H9 (cell line): ENCODE data around the gene VENTX. TPM values are rescaled to one million over a fixed set of nuclear protein-coding genes. Genes with fewer than 3 reads are reported as not detected.

ENCODE experiments used
- DNase-seq: peaks from one replicate; pipeline ENCODE4 v3.0.0-alpha.2; 2017
- H2AFZ ChIP-seq: one replicate; pipeline ENCODE4 v1.6.1; 2013; ENCODE audit warnings: mild to moderate bottlenecking, low read length, control low read depth, moderate library complexity
- H2AK5ac ChIP-seq: 2 replicates; pipeline ENCODE4 v1.6.1; 2013; ENCODE audit warnings: low read length, control low read depth, mixed read lengths; ENCODE audit not compliant: insufficient read length
- H2BK120ac ChIP-seq: one replicate; pipeline ENCODE4 v1.6.1; 2013; ENCODE audit warnings: low read depth, mild to moderate bottlenecking, low read length, control low read depth, inconsistent platforms; ENCODE audit not compliant: poor library complexity, severe bottlenecking
- H2BK12ac ChIP-seq: 2 replicates; pipeline ENCODE4 v1.6.1; 2013; ENCODE audit warnings: low read length, control low read depth, mixed read lengths, low read depth; ENCODE audit not compliant: insufficient read length
- H2BK15ac ChIP-seq: 2 replicates; pipeline ENCODE4 v1.6.1; 2013; ENCODE audit warnings: low read depth, low read length, control low read depth
- H2BK20ac ChIP-seq: one replicate; pipeline ENCODE4 v1.6.1; 2013; ENCODE audit warnings: low read depth, mild to moderate bottlenecking, low read length, control low read depth, inconsistent platforms; ENCODE audit not compliant: poor library complexity, severe bottlenecking
- H2BK5ac ChIP-seq: 2 replicates; pipeline ENCODE4 v1.6.1; 2013; ENCODE audit warnings: low read length, control low read depth, mixed read lengths; ENCODE audit not compliant: insufficient read length
- H3K14ac ChIP-seq: 2 replicates; pipeline ENCODE4 v1.6.1; 2013; ENCODE audit warnings: low read length, control low read depth; ENCODE audit not compliant: insufficient read depth
- H3K18ac ChIP-seq: 2 replicates; pipeline ENCODE4 v1.6.1; 2013; ENCODE audit warnings: low read depth, mild to moderate bottlenecking, mixed read lengths, low read length, control low read depth; ENCODE audit not compliant: insufficient read length
- H3K23ac ChIP-seq: 2 replicates; pipeline ENCODE4 v1.6.1; 2013; ENCODE audit warnings: low read length, control low read depth, mixed read lengths, low read depth; ENCODE audit not compliant: insufficient read length
- H3K23me2 ChIP-seq: 2 replicates; pipeline ENCODE4 v1.6.1; 2013; ENCODE audit warnings: low read depth, mild to moderate bottlenecking, mixed read lengths, low read length, control low read depth; ENCODE audit not compliant: insufficient read length, poor library complexity, severe bottlenecking
- H3K27ac ChIP-seq: 2 replicates; pipeline ENCODE4 v1.5.1; 2013; ENCODE audit warnings: low read length, control low read depth, mixed read lengths, low read depth; ENCODE audit not compliant: insufficient read length
- H3K27me3 ChIP-seq: 2 replicates; pipeline ENCODE4 v1.6.1; 2013; ENCODE audit warnings: low read length, control low read depth, inconsistent platforms; ENCODE audit not compliant: insufficient read depth
- H3K4ac ChIP-seq: 2 replicates; pipeline ENCODE4 v1.6.1; 2013; ENCODE audit warnings: low read depth, mild to moderate bottlenecking, control low read depth, inconsistent platforms, low read length, moderate library complexity
- H3K4me1 ChIP-seq: 2 replicates; pipeline ENCODE4 v1.6.1; 2013; ENCODE audit warnings: low read length, control low read depth, inconsistent platforms; ENCODE audit not compliant: insufficient read depth
- H3K4me2 ChIP-seq: 2 replicates; pipeline ENCODE4 v1.6.1; 2013; ENCODE audit warnings: low read length, control low read depth, mixed read lengths; ENCODE audit not compliant: insufficient read length, insufficient read depth
- H3K56ac ChIP-seq: 2 replicates; pipeline ENCODE4 v1.6.1; 2013; ENCODE audit warnings: low read depth, mild to moderate bottlenecking, mixed read lengths, low read length, control low read depth; ENCODE audit not compliant: insufficient read length
- H3K79me1 ChIP-seq: 2 replicates; pipeline ENCODE4 v1.6.1; 2013; ENCODE audit warnings: low read depth, mild to moderate bottlenecking, moderate library complexity, low read length, control low read depth, inconsistent platforms; ENCODE audit not compliant: insufficient read depth, poor library complexity, severe bottlenecking
- H3K79me2 ChIP-seq: 2 replicates; pipeline ENCODE4 v1.6.1; 2013; ENCODE audit warnings: low read length, control low read depth, inconsistent platforms; ENCODE audit not compliant: insufficient read depth
- H3K9ac ChIP-seq: 2 replicates; pipeline ENCODE4 v1.6.1; 2013; ENCODE audit warnings: low read length, control low read depth, mixed read lengths; ENCODE audit not compliant: insufficient read length; ENCODE audit errors: extremely low read depth
- H3K9me3 ChIP-seq: one replicate; pipeline ENCODE4 v1.6.1; 2013; ENCODE audit warnings: low read depth, low read length, inconsistent platforms; ENCODE audit not compliant: control insufficient read depth
- H3T11ph ChIP-seq: one replicate; pipeline ENCODE4 v1.6.1; 2013; ENCODE audit warnings: mild to moderate bottlenecking, low read length, control low read depth, inconsistent platforms
- H4K20me1 ChIP-seq: one replicate; pipeline ENCODE4 v1.6.1; 2013; ENCODE audit not compliant: control insufficient read depth, insufficient read length, insufficient read depth
- H4K5ac ChIP-seq: 2 replicates; pipeline ENCODE4 v1.6.1; 2013; ENCODE audit warnings: low read depth, mild to moderate bottlenecking, mixed read lengths, low read length, control low read depth; ENCODE audit not compliant: insufficient read length
- H4K8ac ChIP-seq: replicated peaks from 2 replicates; pipeline ENCODE4 v1.6.1; 2013; ENCODE audit warnings: low read length, control low read depth, mixed read lengths, low read depth; ENCODE audit not compliant: insufficient read length
- H4K91ac ChIP-seq: 2 replicates; pipeline ENCODE4 v1.6.1; 2013; ENCODE audit warnings: low read depth, mild to moderate bottlenecking, moderate library complexity, mixed read lengths, low read length, control low read depth; ENCODE audit not compliant: insufficient read length
- H3K27ac Mint-ChIP-seq, 3 experiments: 2 replicates in 2 of 3; 3 replicates in 1 of 3; pipeline ENCODE4 v1.8.0; 2020 to 2021; ENCODE audit warnings: mixed read lengths in 3 of 3, mild to moderate bottlenecking in 1 of 3, moderate library complexity in 1 of 3
- H3K27me3 Mint-ChIP-seq: 2 replicates; pipeline ENCODE4 v1.8.0; 2021; ENCODE audit warnings: low read depth, mild to moderate bottlenecking, moderate library complexity, mixed read lengths
- H3K36me3 Mint-ChIP-seq, 3 experiments: 2 replicates in 2 of 3; 3 replicates in 1 of 3; pipeline ENCODE4 v1.8.0; 2020 to 2021; ENCODE audit warnings: low read depth in 3 of 3, mixed read lengths in 3 of 3; ENCODE audit not compliant: insufficient read depth in 1 of 3
- H3K4me1 Mint-ChIP-seq, 2 experiments: 2 replicates each; pipeline ENCODE4 v1.8.0; 2020; ENCODE audit warnings: mixed read lengths in 2 of 2
- H3K4me3 Mint-ChIP-seq, 2 experiments: 2 replicates in 1 of 2; 3 replicates in 1 of 2; pipeline ENCODE4 v1.8.0; 2020 to 2021; ENCODE audit warnings: mild to moderate bottlenecking in 2 of 2, mixed read lengths in 2 of 2, moderate library complexity in 1 of 2
- H3K9me3 Mint-ChIP-seq, 2 experiments: 2 replicates in 1 of 2; 3 replicates in 1 of 2; pipeline ENCODE4 v1.8.0; 2020; ENCODE audit warnings: mild to moderate bottlenecking in 2 of 2, mixed read lengths in 2 of 2, moderate library complexity in 1 of 2
- CTCF ChIP-seq: fragments of 200-600 bp; sonication (generic); conservative IDR thresholded peaks from 3 replicates; pipeline ENCODE4 v1.8.0; 2021; ENCODE audit warnings: antibody characterized with exemption, mild to moderate bottlenecking
- WGBS: extraction: QIAGEN DNeasy Blood & Tissue Kit; methylation state at CpG from one replicate; pipeline ENCODE4 v1.1.7; 2013; ENCODE audit warnings: missing lambda C conversion rate, low lambda C conversion rate, mixed read lengths; ENCODE audit not compliant: insufficient read length; ENCODE audit errors: extremely low coverage; 5-methylcytosine and 5-hydroxymethylcytosine counted together
- total RNA-seq: library from RNA; stranded (reverse); gene quantifications from 2 replicates; pipeline ENCODE4 v1.2.1, GENCODE V29; 2021

The VENTX gene
- total RNA-seq, 1 experiment from 2014 or later, result 10.9 TPM

- Histone ChIP-seq H3K4me2 (no peak overlapping the region), H3K23me2 (no peaks in the 10 kb centered on the region), H2BK20ac (no peak overlapping the region), H3K9me3 (no peaks in the 10 kb centered on the region), H4K20me1 (no peaks in the 10 kb centered on the region), H2AK5ac (no peak overlapping the region), H2BK120ac (no peak overlapping the region), H4K5ac (no peak overlapping the region), H3K23ac (no peak overlapping the region), H3K18ac (no peak overlapping the region), H2BK15ac (no peak overlapping the region), H2BK12ac (no peak overlapping the region), H3K27ac (no peak overlapping the region), H3K79me1 (no peaks in the 10 kb centered on the region), H2AFZ (no peak overlapping the region), H4K8ac (no peak overlapping the region), H3K79me2 (no peaks in the 10 kb centered on the region), H3K9ac (no peak overlapping the region), H3T11ph (no peak overlapping the region), H2BK5ac (no peak overlapping the region), H4K91ac (no peak overlapping the region), H3K4ac (no peak overlapping the region), H3K27me3 (peaks cover under 1% of the 10 kb centered on the region; the same call in 1 of the 2 replicates), H3K4me1 (no peaks in the 10 kb centered on the region), H3K56ac (no peak overlapping the region), H3K14ac (no peak overlapping the region)
- Mint-ChIP-seq H3K27ac (peak overlapping the region in 2 of 3 experiments; percentile 65 to 68; a peak in 2 of 7 replicates), H3K9me3 (peaks cover 1 to 2% of the 10 kb centered on the region in 2 experiments; a peak in 2 of 5 replicates), H3K4me3 (no peak overlapping the region), H3K4me1 (peaks cover 23 to 32% of the 10 kb centered on the region in 2 experiments), H3K27me3 (peaks cover 28% of the 10 kb centered on the region), H3K36me3 (peaks cover 0 to 6% (median 3%) of the 10 kb centered on the region in 3 experiments; a peak in 3 of 7 replicates)
- no peak for TF ChIP-seq CTCF
- no peak for DNase-seq
- no CpG with 5 or more reads among the region's 14 CpGs for WGBS
These were observed 13.6 kb upstream of the VENTX start for GRCh38 chr10:133224076-133224475.
